Measurements from ENCODE around the gene HES1. TPM values are rescaled to one million over a fixed set of nuclear protein-coding genes. Genes with fewer than 3 reads are reported as not detected.

HES1 gene
- polyA plus RNA-seq, 1 donor from 2014 or later = 0.25 TPM

DNA sequence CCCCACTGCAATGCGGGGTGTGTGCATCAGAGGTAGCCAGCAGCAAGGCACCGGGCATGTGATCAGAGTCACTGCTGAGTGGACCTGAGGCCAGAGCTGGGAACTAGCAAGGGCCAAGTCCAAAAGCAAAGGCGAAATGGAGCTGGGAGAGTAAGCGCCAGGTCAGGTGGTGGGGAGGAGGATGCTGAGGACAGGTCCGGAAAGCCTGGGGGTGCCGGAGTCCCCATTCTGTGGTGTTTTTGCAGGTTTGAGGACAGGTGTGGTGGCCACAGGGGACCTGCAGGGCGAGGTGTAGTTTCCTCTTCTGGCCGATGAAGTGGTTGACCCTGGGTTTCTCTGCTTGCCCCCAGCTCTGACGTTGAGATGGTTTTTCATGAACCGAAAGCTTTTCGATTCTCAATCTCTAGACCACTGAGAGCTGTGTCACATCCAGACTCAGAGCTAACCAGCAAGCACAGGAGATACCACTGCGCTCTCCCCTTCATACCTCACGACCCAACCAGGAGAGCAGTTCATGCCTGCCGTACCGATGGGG lies 35.0 kb upstream of the HES1 start:
- H3K9ac ChIP-seq (ENCODE audit: low read length) = no peak overlapping the region
- no peak overlapping the region for H3K4me3 ChIP-seq (ENCODE audit: low read length)
- H3K27ac ChIP-seq (ENCODE audit: low read length) = no peak overlapping the region
- H3K4me2 ChIP-seq (ENCODE audit: low read length) = no peak overlapping the region
- no peaks in the 10 kb centered on the region for H3K36me3 ChIP-seq (ENCODE audit: insufficient read depth, low read length)
- no peaks in the 10 kb centered on the region for H3K79me2 ChIP-seq (replicated peaks; ENCODE audit: insufficient read depth, low read length)
- no peak overlapping the region for H2AFZ ChIP-seq (ENCODE audit: low read depth, low read length)
- no peaks in the 10 kb centered on the region for H3K27me3 ChIP-seq (ENCODE audit: insufficient read depth, low read depth, low read length)
- TF ChIP-seq POLR2AphosphoS5 (IDR thresholded peaks at IDR 0.05) = no peak
- no peak for TF ChIP-seq SMC3 (conservative IDR thresholded peaks at IDR 0.05; ENCODE audit: poor library complexity)
- TF ChIP-seq TAF1 (IDR thresholded peaks at IDR 0.05; ENCODE audit: low read depth) = no peak
- TF ChIP-seq CTCF (IDR thresholded peaks at IDR 0.05; ENCODE audit: poor library complexity, severe bottlenecking) = no peak
- no peak for TF ChIP-seq EZH2 (IDR thresholded peaks at IDR 0.05; ENCODE audit: borderline replicate concordance, insufficient read depth, low read length, poor library complexity, severe bottlenecking)
- TF ChIP-seq EP300 (conservative IDR thresholded peaks at IDR 0.05; ENCODE audit: poor library complexity, severe bottlenecking) = no peak
- TF ChIP-seq, protein P1, sequence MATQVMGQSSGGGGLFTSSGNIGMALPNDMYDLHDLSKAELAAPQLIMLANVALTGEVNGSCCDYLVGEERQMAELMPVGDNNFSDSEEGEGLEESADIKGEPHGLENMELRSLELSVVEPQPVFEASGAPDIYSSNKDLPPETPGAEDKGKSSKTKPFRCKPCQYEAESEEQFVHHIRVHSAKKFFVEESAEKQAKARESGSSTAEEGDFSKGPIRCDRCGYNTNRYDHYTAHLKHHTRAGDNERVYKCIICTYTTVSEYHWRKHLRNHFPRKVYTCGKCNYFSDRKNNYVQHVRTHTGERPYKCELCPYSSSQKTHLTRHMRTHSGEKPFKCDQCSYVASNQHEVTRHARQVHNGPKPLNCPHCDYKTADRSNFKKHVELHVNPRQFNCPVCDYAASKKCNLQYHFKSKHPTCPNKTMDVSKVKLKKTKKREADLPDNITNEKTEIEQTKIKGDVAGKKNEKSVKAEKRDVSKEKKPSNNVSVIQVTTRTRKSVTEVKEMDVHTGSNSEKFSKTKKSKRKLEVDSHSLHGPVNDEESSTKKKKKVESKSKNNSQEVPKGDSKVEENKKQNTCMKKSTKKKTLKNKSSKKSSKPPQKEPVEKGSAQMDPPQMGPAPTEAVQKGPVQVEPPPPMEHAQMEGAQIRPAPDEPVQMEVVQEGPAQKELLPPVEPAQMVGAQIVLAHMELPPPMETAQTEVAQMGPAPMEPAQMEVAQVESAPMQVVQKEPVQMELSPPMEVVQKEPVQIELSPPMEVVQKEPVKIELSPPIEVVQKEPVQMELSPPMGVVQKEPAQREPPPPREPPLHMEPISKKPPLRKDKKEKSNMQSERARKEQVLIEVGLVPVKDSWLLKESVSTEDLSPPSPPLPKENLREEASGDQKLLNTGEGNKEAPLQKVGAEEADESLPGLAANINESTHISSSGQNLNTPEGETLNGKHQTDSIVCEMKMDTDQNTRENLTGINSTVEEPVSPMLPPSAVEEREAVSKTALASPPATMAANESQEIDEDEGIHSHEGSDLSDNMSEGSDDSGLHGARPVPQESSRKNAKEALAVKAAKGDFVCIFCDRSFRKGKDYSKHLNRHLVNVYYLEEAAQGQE (IDR thresholded peaks at IDR 0.05; ENCODE audit: borderline replicate concordance) = no peak
- no peak for TF ChIP-seq MXI1 (conservative IDR thresholded peaks at IDR 0.05; ENCODE audit: poor library complexity, severe bottlenecking)
- no peak for TF ChIP-seq RAD21 (conservative IDR thresholded peaks at IDR 0.05)
- H3K9me2 ChIP-seq (ENCODE audit: insufficient read depth, low read length) = no peaks in the 10 kb centered on the region
- H3F3A ChIP-seq (ENCODE audit: insufficient read depth, low read length, poor library complexity, severe bottlenecking) = no peaks in the 10 kb centered on the region
- no peaks in the 10 kb centered on the region for H3K9me3 ChIP-seq (ENCODE audit: low read length)
- no peaks in the 10 kb centered on the region for H4K20me1 ChIP-seq (ENCODE audit: insufficient read depth)

- H3K79me2 ChIP-seq (replicated peaks; ENCODE audit: insufficient read depth, low read length) = no peaks in the 10 kb centered on the region
- no peak overlapping the region for H2AFZ ChIP-seq (ENCODE audit: low read depth, low read length)
- H3K36me3 ChIP-seq (ENCODE audit: insufficient read depth, low read length) = no peaks in the 10 kb centered on the region
- H4K20me1 ChIP-seq (ENCODE audit: insufficient read depth) = no peaks in the 10 kb centered on the region
- H3K4me3 ChIP-seq (ENCODE audit: low read length) = no peak overlapping the region
- no peak overlapping the region for H3K4me2 ChIP-seq (ENCODE audit: low read length)
- no peaks in the 10 kb centered on the region for H3K9me3 ChIP-seq (ENCODE audit: low read length)
- H3K9me2 ChIP-seq (ENCODE audit: insufficient read depth, low read length) = no peaks in the 10 kb centered on the region
- no peak overlapping the region for H3K27ac ChIP-seq (ENCODE audit: low read length)
- TF ChIP-seq RAD21 (conservative IDR thresholded peaks at IDR 0.05) (no peak), TAF1 (IDR thresholded peaks at IDR 0.05; ENCODE audit: low read depth) (no peak), CTCF (IDR thresholded peaks at IDR 0.05; ENCODE audit: poor library complexity, severe bottlenecking) (no peak), EP300 (conservative IDR thresholded peaks at IDR 0.05; ENCODE audit: poor library complexity, severe bottlenecking) (no peak)
- TF ChIP-seq, protein P1 (IDR thresholded peaks at IDR 0.05; ENCODE audit: borderline replicate concordance) = no peak
- no peaks in the 10 kb centered on the region for H3K27me3 ChIP-seq (ENCODE audit: insufficient read depth, low read depth, low read length)
- no peak overlapping the region for H3K9ac ChIP-seq (ENCODE audit: low read length)
- no peaks in the 10 kb centered on the region for H3F3A ChIP-seq (ENCODE audit: insufficient read depth, low read length, poor library complexity, severe bottlenecking)
Measured at GRCh38 chr3:194101592-194102432, 34.1 kb upstream of the HES1 start.

Data from neural cell (in vitro differentiated cells).